Measurements from ENCODE around the gene CYTH2. TPM values are rescaled to one million over a fixed set of nuclear protein-coding genes. Genes with fewer than 3 reads are reported as not detected.
A peak's percentile ranks its signal among the peaks of the same experiment; 100 is the strongest.

The CYTH2 gene
- total and polyA plus RNA-seq, 2 of the 8 experiments (the other 6 are each of a cell fraction or from before 2014, with no cell fraction given), result 43.7 to 71.4 TPM

DNA sequence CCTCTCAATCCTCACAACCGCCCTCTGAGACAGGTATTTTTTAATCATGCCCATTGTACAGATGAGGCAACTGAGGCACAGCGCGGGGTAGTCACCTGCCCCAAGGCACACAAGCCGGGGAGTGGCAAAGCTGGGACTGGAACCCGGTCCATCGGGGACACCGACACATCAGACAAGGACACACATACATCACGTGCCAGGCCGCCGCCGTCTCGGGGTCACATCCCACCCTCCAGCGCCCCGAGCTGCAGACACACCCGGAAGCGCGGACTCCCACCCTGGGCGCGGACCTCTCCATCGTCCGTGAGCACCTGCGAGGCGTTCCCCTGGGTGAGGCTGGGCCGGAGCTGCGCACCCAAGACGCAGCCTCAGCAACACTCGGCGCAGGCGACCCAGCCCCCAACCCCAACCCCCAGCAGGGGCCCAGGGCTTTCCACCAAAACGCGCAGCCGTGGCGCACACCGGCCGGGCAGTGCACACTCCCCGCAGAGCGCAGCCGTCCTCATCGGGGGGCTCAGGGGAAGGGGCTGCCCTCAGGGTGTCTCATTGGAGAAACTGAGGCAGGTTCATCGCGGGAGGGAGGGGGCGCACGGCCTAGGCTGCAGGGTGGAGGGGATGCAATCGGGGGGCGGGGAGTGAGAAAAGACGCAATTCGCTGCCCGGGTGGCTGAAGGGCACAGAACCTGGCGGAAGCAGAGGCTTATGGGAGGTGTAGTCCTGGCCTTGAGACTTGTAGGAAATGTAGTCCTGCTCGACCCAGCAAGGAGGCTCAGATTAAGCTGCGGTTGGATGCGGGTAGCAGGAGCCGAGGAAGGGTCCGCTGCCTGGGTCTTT, 44.3 kb downstream of the CYTH2 start:
- H3K27ac ChIP-seq (ENCODE audit: low read depth, low read length), result no peak overlapping the region
- peak; percentile 28 for FAIRE-seq
- H3K23ac ChIP-seq (ENCODE audit: insufficient read length), result no peak overlapping the region
- TF ChIP-seq JUND (IDR thresholded peaks at IDR 0.05; ENCODE audit: low read length), result no peak
- no peak for TF ChIP-seq SUZ12 (IDR thresholded peaks at IDR 0.05; ENCODE audit: low read length)
- no peak for TF ChIP-seq KDM5A (IDR thresholded peaks at IDR 0.05; ENCODE audit: low read length)
- TF ChIP-seq, protein P1, sequence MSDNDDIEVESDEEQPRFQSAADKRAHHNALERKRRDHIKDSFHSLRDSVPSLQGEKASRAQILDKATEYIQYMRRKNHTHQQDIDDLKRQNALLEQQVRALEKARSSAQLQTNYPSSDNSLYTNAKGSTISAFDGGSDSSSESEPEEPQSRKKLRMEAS (IDR thresholded peaks at IDR 0.05), result no peak
- TF ChIP-seq HDAC2 (IDR thresholded peaks at IDR 0.05; ENCODE audit: borderline replicate concordance in 1 of 2, low read depth in 2 of 2, low read length in 2 of 2), result peak in 1 of 2 experiments; percentile 98; a peak in 1 of 4 replicates
- TF ChIP-seq TBP (IDR thresholded peaks at IDR 0.05; ENCODE audit: low read depth, low read length), result peak; percentile 51; the same call in 1 of the 2 replicates
- TF ChIP-seq JUN (IDR thresholded peaks at IDR 0.05; ENCODE audit: low read depth, low read length), result no peak
- TF ChIP-seq, protein P2, sequence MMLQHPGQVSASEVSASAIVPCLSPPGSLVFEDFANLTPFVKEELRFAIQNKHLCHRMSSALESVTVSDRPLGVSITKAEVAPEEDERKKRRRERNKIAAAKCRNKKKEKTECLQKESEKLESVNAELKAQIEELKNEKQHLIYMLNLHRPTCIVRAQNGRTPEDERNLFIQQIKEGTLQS (IDR thresholded peaks at IDR 0.05; ENCODE audit: insufficient read depth, low read depth, low read length), result no peak
- TF ChIP-seq RNF2 (IDR thresholded peaks at IDR 0.05; ENCODE audit: borderline replicate concordance, low read depth, low read length, missing control alignments, poor library complexity, severe bottlenecking), result no peak

More for the DNA sequence above, 44.3 kb downstream of the CYTH2 start:
- Histone ChIP-seq H3K14ac (ENCODE audit: insufficient read length) (no peak overlapping the region), H4K20me1 (replicated peaks in 1 of 2; ENCODE audit: control insufficient read depth in 1 of 2, insufficient read depth in 2 of 2, low read length in 2 of 2) (peaks cover 0 to 4% of the 10 kb centered on the region in 2 experiments), H4K91ac (replicated peaks; ENCODE audit: insufficient read length, low read length) (peak overlapping the region; percentile 64), H3K56ac (replicated peaks; ENCODE audit: insufficient read length, low read depth, low read length) (peak overlapping the region; percentile 75), H3K36me3 (ENCODE audit: control insufficient read depth in 2 of 4, insufficient read depth in 4 of 4, low read length in 3 of 4) (no peaks in the 10 kb centered on the region), H3K4ac (replicated peaks; ENCODE audit: insufficient read length, low read depth, low read length) (peak overlapping the region; percentile 44), H3K4me1 (replicated peaks in 1 of 4; ENCODE audit: control insufficient read depth in 3 of 4, insufficient read depth in 4 of 4, low read length in 3 of 4) (peaks cover 0 to 23% (median 12%) of the 10 kb centered on the region in 4 experiments; a peak in 5 of 7 replicates), H3K4me3 (ENCODE audit: extremely low read depth in 1 of 4, insufficient read depth in 2 of 4, low read depth in 3 of 4, low read length in 4 of 4) (peak overlapping the region; percentile 51 to 81 (median 69)), H2BK15ac (ENCODE audit: low read length) (0 out of 2 replicates have a peak overlapping the region, but pooled peaks have one; percentile 61), H2AK5ac (ENCODE audit: low read depth, low read length) (no peak overlapping the region), H3K9me3 (ENCODE audit: insufficient read depth in 2 of 2, low read depth in 1 of 2, low read length in 1 of 2) (no peaks in the 10 kb centered on the region), H4K8ac (ENCODE audit: extremely low read depth, insufficient read depth, low read length) (peak overlapping the region; percentile 86; the same call in 1 of the 2 replicates), H3K9ac (replicated peaks in 1 of 4; ENCODE audit: extremely low read depth in 1 of 4, low read depth in 3 of 4, low read length in 3 of 4) (peak overlapping the region in 2 of 4 experiments; percentile 42; a peak in 3 of 7 replicates), H3K23me2 (ENCODE audit: low read depth, low read length) (peaks cover 25% of the 10 kb centered on the region), H2BK12ac (ENCODE audit: low read depth, low read length) (no peak overlapping the region), H3K18ac (ENCODE audit: extremely low read depth, low read length) (peak overlapping the region; percentile 95), H3K79me2 (ENCODE audit: control insufficient read depth in 1 of 2, insufficient read depth in 2 of 2, low read length in 2 of 2) (no peaks in the 10 kb centered on the region), H2AFZ (ENCODE audit: low read length) (peak overlapping the region; percentile 25; the same call in 1 of the 2 replicates), H3K4me2 (ENCODE audit: insufficient read depth in 1 of 2, low read depth in 2 of 2, low read length in 2 of 2) (peak overlapping the region; percentile 77 to 91), H4K5ac (ENCODE audit: insufficient read length, low read depth, low read length) (peak overlapping the region; percentile 96), H2BK5ac (ENCODE audit: low read depth, low read length) (peak overlapping the region; percentile 71; the same call in 1 of the 2 replicates), H3K27me3 (replicated peaks in 1 of 4; ENCODE audit: control insufficient read depth in 3 of 4, extremely low read depth in 1 of 4, insufficient read depth in 3 of 4, low read length in 3 of 4) (peaks cover 0 to 12% (median 9%) of the 10 kb centered on the region in 4 experiments; a peak in 4 of 7 replicates), H2BK20ac (ENCODE audit: low read length) (no peak overlapping the region), H2BK120ac (replicated peaks; ENCODE audit: low read depth, low read length) (no peak overlapping the region), H3K79me1 (ENCODE audit: low read depth, low read length) (no peaks in the 10 kb centered on the region)
- DNase-seq (ENCODE audit: low read depth in 1 of 2, low spot score in 2 of 2), result peak in 1 of 2 experiments; percentile 87
- POLR2A ChIA-PET (ENCODE audit: partially characterized antibody), result interaction anchor here (0.6 to 2.0 kb wide), 13 partner anchors 11 to 106 kb away, joined by 3 to 7 read pairs (median 3); partner anchors contain the start of genes FAM83E, RPL18, SPHK2 and SULT2B1
- CTCF ChIA-PET (ENCODE audit: partially characterized antibody), result interaction anchor here (0.6 to 1.7 kb wide), 5 partner anchors 9 to 176 kb away, joined by 3 to 15 read pairs (median 4); no protein-coding TSS in a partner anchor
- WGBS, 2 experiments (ENCODE audit: extremely low coverage in 1 of 2, insufficient coverage in 1 of 2, insufficient read length in 1 of 2, insufficient replicate concordance in 2 of 2, low coverage in 1 of 2, low lambda C conversion rate in 2 of 2, missing lambda C conversion rate in 1 of 2), result 9% methylated on average over 40 of the region's 54 CpGs; no CpG with 5 or more reads in 1 of the 2 experiments
